ENCODE measurements around the gene PYCARD. TPM values are rescaled to one million over a fixed set of nuclear protein-coding genes. Genes with fewer than 3 reads are reported as not detected.

The PYCARD gene
- polyA plus RNA-seq, 1 donor from 2014 or later, result not detected

- no peak overlapping the region for H3K4me2 ChIP-seq (ENCODE audit: low read length)
- no peak overlapping the region for H3K4me3 ChIP-seq (ENCODE audit: low read length)
- no peaks in the 10 kb centered on the region for H3K9me2 ChIP-seq (ENCODE audit: insufficient read depth, low read length)
- no peak overlapping the region for H3K27ac ChIP-seq (ENCODE audit: low read length)
- H2AFZ ChIP-seq (ENCODE audit: low read depth, low read length), result no peak overlapping the region
- H3K36me3 ChIP-seq (ENCODE audit: insufficient read depth, low read length), result no peaks in the 10 kb centered on the region
- no peaks in the 10 kb centered on the region for H3K9me3 ChIP-seq (ENCODE audit: low read length)
- no peaks in the 10 kb centered on the region for H3K79me2 ChIP-seq (replicated peaks; ENCODE audit: insufficient read depth, low read length)
- no peaks in the 10 kb centered on the region for H4K20me1 ChIP-seq (ENCODE audit: insufficient read depth)
- no peaks in the 10 kb centered on the region for H3F3A ChIP-seq (ENCODE audit: insufficient read depth, low read length, poor library complexity, severe bottlenecking)
- no peak for TF ChIP-seq EZH2 (IDR thresholded peaks at IDR 0.05; ENCODE audit: borderline replicate concordance, insufficient read depth, low read length, poor library complexity, severe bottlenecking)
- TF ChIP-seq MXI1 (conservative IDR thresholded peaks at IDR 0.05; ENCODE audit: poor library complexity, severe bottlenecking), result no peak
- no peak for TF ChIP-seq RAD21 (conservative IDR thresholded peaks at IDR 0.05)
- TF ChIP-seq SMC3 (conservative IDR thresholded peaks at IDR 0.05; ENCODE audit: poor library complexity), result no peak
- TF ChIP-seq CTCF (IDR thresholded peaks at IDR 0.05; ENCODE audit: poor library complexity, severe bottlenecking), result no peak
- no peak for TF ChIP-seq REST (IDR thresholded peaks at IDR 0.05; ENCODE audit: borderline replicate concordance)
- TF ChIP-seq POLR2AphosphoS5 (IDR thresholded peaks at IDR 0.05), result no peak
- H3K27me3 ChIP-seq (ENCODE audit: insufficient read depth, low read depth, low read length), result peaks cover 4% of the 10 kb centered on the region
- H3K9ac ChIP-seq (ENCODE audit: low read length), result no peak overlapping the region
Observed at GRCh38 chr16:31223044-31223443, 20.5 kb upstream of the PYCARD start.

GRCh38 chr16:31221357-31222160, 19.0 kb upstream of the PYCARD start:
- no peaks in the 10 kb centered on the region for H3K36me3 ChIP-seq (ENCODE audit: insufficient read depth, low read length)
- no peaks in the 10 kb centered on the region for H3K79me2 ChIP-seq (replicated peaks; ENCODE audit: insufficient read depth, low read length)
- H3F3A ChIP-seq (ENCODE audit: insufficient read depth, low read length, poor library complexity, severe bottlenecking), result no peaks in the 10 kb centered on the region
- no peaks in the 10 kb centered on the region for H4K20me1 ChIP-seq (ENCODE audit: insufficient read depth)
- no peak overlapping the region for H3K4me2 ChIP-seq (ENCODE audit: low read length)
- H3K9ac ChIP-seq (ENCODE audit: low read length), result no peak overlapping the region
- H3K27me3 ChIP-seq (ENCODE audit: insufficient read depth, low read depth, low read length), result peaks cover 19% of the 10 kb centered on the region
- TF ChIP-seq REST (IDR thresholded peaks at IDR 0.05; ENCODE audit: borderline replicate concordance), result no peak
- TF ChIP-seq CTCF (IDR thresholded peaks at IDR 0.05; ENCODE audit: poor library complexity, severe bottlenecking), result no peak
- TF ChIP-seq POLR2AphosphoS5 (IDR thresholded peaks at IDR 0.05), result no peak
- TF ChIP-seq EZH2 (IDR thresholded peaks at IDR 0.05; ENCODE audit: borderline replicate concordance, insufficient read depth, low read length, poor library complexity, severe bottlenecking), result no peak
- no peak for TF ChIP-seq EP300 (conservative IDR thresholded peaks at IDR 0.05; ENCODE audit: poor library complexity, severe bottlenecking)
- TF ChIP-seq TAF1 (IDR thresholded peaks at IDR 0.05; ENCODE audit: low read depth), result no peak
- no peak for TF ChIP-seq SMC3 (conservative IDR thresholded peaks at IDR 0.05; ENCODE audit: poor library complexity)
- no peak for TF ChIP-seq RAD21 (conservative IDR thresholded peaks at IDR 0.05)
- no peak for TF ChIP-seq MXI1 (conservative IDR thresholded peaks at IDR 0.05; ENCODE audit: poor library complexity, severe bottlenecking)
- H3K4me3 ChIP-seq (ENCODE audit: low read length), result no peak overlapping the region
- H3K9me3 ChIP-seq (ENCODE audit: low read length), result no peaks in the 10 kb centered on the region
- no peaks in the 10 kb centered on the region for H3K9me2 ChIP-seq (ENCODE audit: insufficient read depth, low read length)
- H3K27ac ChIP-seq (ENCODE audit: low read length), result no peak overlapping the region
- no peak overlapping the region for H2AFZ ChIP-seq (ENCODE audit: low read depth, low read length)

Data from neural cell (in vitro differentiated cells).